B cell (primary cell): ENCODE data around the gene HECA. TPM values are rescaled to one million over a fixed set of nuclear protein-coding genes. Genes with fewer than 3 reads are reported as not detected.

Experiments used
- ATAC-seq: fragments of 200-7000 bp; cut with Tn5 transposase; one replicate; pipeline ENCODE4 v1.10.0; 2021; ENCODE audit warnings: low read depth, mild to moderate bottlenecking, moderate number of reproducible peaks, moderate library complexity
- CTCF ChIA-PET: fragments of 350-600 bp; sonication (Branson Sonifier 250); formaldehyde crosslinking; loops from one replicate; lab custom pipeline; 2021; ENCODE audit warnings: antibody characterized with exemption, inconsistent platforms; lab: Charles Lee
- POLR2A ChIA-PET: fragments of 350-600 bp; sonication (Branson Sonifier 250); formaldehyde crosslinking; loops from one replicate; lab custom pipeline; 2021; ENCODE audit warnings: antibody characterized with exemption; lab: Charles Lee
- DNase-seq: peaks from one replicate; pipeline ENCODE4 v3.0.0; 2013
- H2AFZ ChIP-seq: 2 replicates; pipeline ENCODE4 v1.6.1; 2012; ENCODE audit warnings: mild to moderate bottlenecking, low read depth, low read length; ENCODE audit not compliant: insufficient read depth, poor library complexity, severe bottlenecking
- H3K27ac ChIP-seq, 2 donors: 1 replicate in 1 of 2; 2 replicates in 1 of 2; pipeline ENCODE4 v1.5.1; 2012 to 2013; ENCODE audit warnings: low read length in 2 of 2, mild to moderate bottlenecking in 2 of 2, moderate library complexity in 1 of 2
- H3K27me3 ChIP-seq, 4 experiments: fragments of 200-600 bp in 1 of 4; sonication (generic) in 1 of 4; replicated peaks in 1 of 4; 1 replicate in 2 of 4; 2 replicates in 2 of 4; pipeline versions ENCODE4 v1.6.1 to v1.7.0; 2013 to 2016; ENCODE audit warnings: low read length in 3 of 4, mild to moderate bottlenecking in 2 of 4, mixed read lengths in 1 of 4, moderate library complexity in 1 of 4; ENCODE audit not compliant: insufficient read depth in 4 of 4, control insufficient read depth in 3 of 4; ENCODE audit errors: control extremely low read depth in 1 of 4
- H3K36me3 ChIP-seq, 2 experiments: replicated peaks in 1 of 2; 1 replicate in 1 of 2; 2 replicates in 1 of 2; pipeline versions ENCODE4 v1.6.1 to v1.7.1; 2013; ENCODE audit warnings: low read length in 1 of 2; ENCODE audit not compliant: insufficient read depth in 2 of 2, control insufficient read depth in 1 of 2; ENCODE audit errors: control extremely low read depth in 1 of 2, extremely low read depth in 1 of 2
- H3K4me1 ChIP-seq, 2 donors: fragments of 200-600 bp in 1 of 2; sonication (generic) in 1 of 2; 1 replicate in 1 of 2; 2 replicates in 1 of 2; pipeline versions ENCODE4 v1.5.1 to v1.6.1; 2013 to 2017; ENCODE audit warnings: low read length in 2 of 2; ENCODE audit not compliant: control insufficient read depth in 2 of 2, insufficient read depth in 2 of 2
- H3K4me2 ChIP-seq: replicated peaks from 2 replicates; pipeline ENCODE3; 2012; ENCODE audit warnings: mild to moderate bottlenecking, low read depth, low read length; ENCODE audit not compliant: poor library complexity, severe bottlenecking
- H3K4me3 ChIP-seq, 5 experiments: fragments of 200-600 bp in 1 of 5; sonication (generic) in 1 of 5; 1 replicate in 3 of 5; 2 replicates in 2 of 5; pipeline versions ENCODE4 v1.5.1 to v1.7.0; 2011 to 2016; ENCODE audit warnings: low read length in 4 of 5, mild to moderate bottlenecking in 4 of 5, low read depth in 2 of 5, control low read depth in 1 of 5, moderate library complexity in 1 of 5; ENCODE audit not compliant: insufficient read depth in 1 of 5; ENCODE audit errors: control extremely low read depth in 1 of 5, extremely low read depth in 1 of 5
- H3K79me2 ChIP-seq: fragments of 200-600 bp; sonication (generic); one replicate; pipeline ENCODE4 v1.6.0; 2016; ENCODE audit warnings: low read length; ENCODE audit not compliant: control insufficient read depth, insufficient read depth
- H3K9ac ChIP-seq: fragments of 200-600 bp; sonication (generic); 2 replicates; pipeline ENCODE4 v1.6.1; 2017; ENCODE audit warnings: mild to moderate bottlenecking, low read length, moderate library complexity
- H3K9me3 ChIP-seq, 3 donors: one replicate each; pipeline versions ENCODE4 v1.6.1 to v1.7.1; 2013; ENCODE audit warnings: low read length in 2 of 3; ENCODE audit not compliant: control insufficient read depth in 2 of 3, insufficient read depth in 1 of 3; ENCODE audit errors: control extremely low read depth in 1 of 3
- H4K20me1 ChIP-seq: 2 replicates; pipeline ENCODE4 v1.6.0; 2012; ENCODE audit warnings: mild to moderate bottlenecking, low read length; ENCODE audit not compliant: insufficient read depth, control insufficient read depth, poor library complexity, severe bottlenecking
- H3K27ac Mint-ChIP-seq: one replicate; pipeline ENCODE4 v1.8.0; 2021; ENCODE audit warnings: mixed read lengths
- H3K27me3 Mint-ChIP-seq: one replicate; pipeline ENCODE4 v1.8.0; 2021; ENCODE audit warnings: mixed read lengths
- H3K4me1 Mint-ChIP-seq: one replicate; pipeline ENCODE4 v1.8.0; 2021; ENCODE audit warnings: mixed read lengths
- H3K4me3 Mint-ChIP-seq: one replicate; pipeline ENCODE4 v1.8.0; 2021; ENCODE audit warnings: mixed read lengths
- H3K9me3 Mint-ChIP-seq: one replicate; pipeline ENCODE4 v1.8.0; 2022; ENCODE audit warnings: mixed read lengths; ENCODE audit not compliant: insufficient read depth
- CTCF ChIP-seq: fragments of 200-600 bp; IDR thresholded peaks from one replicate; pipeline ENCODE4 v1.8.0; 2022; ENCODE audit warnings: antibody characterized with exemption, mild to moderate bottlenecking
- EZH2 ChIP-seq: IDR thresholded peaks from 2 replicates; pipeline ENCODE4 v1.6.1; 2012; ENCODE audit warnings: borderline replicate concordance, low read depth, mild to moderate bottlenecking, moderate library complexity, low read length; ENCODE audit not compliant: insufficient read depth, poor library complexity, severe bottlenecking
- WGBS: methylation state at CpG from one replicate; pipeline ENCODE4 v1.1.5; 2013; ENCODE audit warnings: missing lambda C conversion rate; ENCODE audit not compliant: insufficient coverage; 5-methylcytosine and 5-hydroxymethylcytosine counted together
- intact Hi-C: fragments of 100-400 bp; cut with micrococcal nuclease; formaldehyde crosslinking; loops from one replicate; pipeline ENCODE4 v1.10.0; 2022
- polyA plus RNA-seq: library from polyadenylated mRNA; depleted of rRNA; stranded (reverse); fragments of >200 nt; gene quantifications from 2 replicates; pipeline ENCODE4 v1.2.3, GENCODE V29; 2012
- total RNA-seq, 2 donors: library from RNA; stranded (reverse); fragments of 120-200 nt in 1 of 2; gene quantifications; 1 replicate in 1 of 2; 2 replicates in 1 of 2; pipeline versions ENCODE4 v1.2.3 to v1.2.4, GENCODE V29; 2013 to 2022

HECA gene
- total and polyA plus RNA-seq, 2 donors (not counting 1 experiment from before 2014, with no cell fraction given), result 19.2 to 50.4 TPM

GRCh38 chr6:139186242-139186641, 51.4 kb downstream of the HECA start:
- Histone ChIP-seq H3K27me3 (no peaks in the 10 kb centered on the region), H3K9ac (no peak overlapping the region), H3K4me1 (no peaks in the 10 kb centered on the region), H2AFZ (no peak overlapping the region), H3K27ac (no peak overlapping the region), H3K36me3 (peaks cover under 1 to 5% of the 10 kb centered on the region in 2 experiments), H4K20me1 (no peaks in the 10 kb centered on the region), H3K4me3 (no peak overlapping the region), H3K9me3 (no peaks in the 10 kb centered on the region), H3K4me2 (no peak overlapping the region), H3K79me2 (no peaks in the 10 kb centered on the region)
- Mint-ChIP-seq H3K9me3 (no peaks in the 10 kb centered on the region), H3K27me3 (no peaks in the 10 kb centered on the region), H3K27ac (no peak overlapping the region), H3K4me3 (no peak overlapping the region), H3K4me1 (peaks cover 10% of the 10 kb centered on the region)
- POLR2A ChIA-PET, result no interaction called here
- DNase-seq (no peak), ATAC-seq (no peak)
- CTCF ChIA-PET, result no interaction called here
- WGBS, result no CpG with 5 or more reads among the region's 3 CpGs
- intact Hi-C loops, result loop anchor here (5.0 kb wide), 1 partner anchor 34 kb away; no protein-coding TSS in a partner anchor
- TF ChIP-seq EZH2 (no peak), CTCF (no peak)

GRCh38 chr6:139186692-139187091, 51.8 kb downstream of the HECA start:
- Mint-ChIP-seq H3K4me3 (no peak overlapping the region), H3K27ac (peak overlapping the region; percentile 1), H3K9me3 (no peaks in the 10 kb centered on the region), H3K4me1 (peaks cover 10% of the 10 kb centered on the region), H3K27me3 (no peaks in the 10 kb centered on the region)
- POLR2A ChIA-PET, result no interaction called here
- intact Hi-C loops, result loop anchor here (5.0 kb wide), 1 partner anchor 34 kb away; no protein-coding TSS in a partner anchor
- no peak for DNase-seq
- Histone ChIP-seq H4K20me1 (no peaks in the 10 kb centered on the region), H3K27me3 (no peaks in the 10 kb centered on the region), H3K4me1 (no peaks in the 10 kb centered on the region), H3K27ac (no peak overlapping the region), H3K4me3 (no peak overlapping the region), H3K36me3 (peaks cover 0 to under 1% of the 10 kb centered on the region in 2 experiments), H3K9me3 (no peaks in the 10 kb centered on the region), H3K9ac (no peak overlapping the region), H3K4me2 (no peak overlapping the region), H2AFZ (no peak overlapping the region), H3K79me2 (no peaks in the 10 kb centered on the region)
- CTCF ChIA-PET, result no interaction called here
- WGBS, result no CpG with 5 or more reads among the region's 1 CpG
- no peak for ATAC-seq
- no peak for TF ChIP-seq CTCF
- TF ChIP-seq EZH2, result no peak
